Body of pancreas (tissue), 4 donors: Measurements from ENCODE around the gene PRRG3. TPM values are rescaled to one million over a fixed set of nuclear protein-coding genes. Genes with fewer than 3 reads are reported as not detected.
A peak's percentile ranks its signal among the peaks of the same experiment; 100 is the strongest.

Experiments
- ATAC-seq: fragments of 150-250 bp; one replicate; pipeline ENCODE4 v1.9.1; 2016
- DNase-seq, 4 donors: peaks; one replicate each; pipeline ENCODE4 v3.0.0-alpha.2; 2019
- H3K27ac ChIP-seq, 4 donors: fragments of 200-600 bp; sonication (generic); 1 replicate in 3 of 4; 2 replicates in 1 of 4; pipeline versions ENCODE4 v1.5.1 to v1.6.1; 2016 to 2019; ENCODE audit warnings: mild to moderate bottlenecking in 1 of 4, mixed read lengths in 1 of 4, moderate library complexity in 1 of 4
- H3K27me3 ChIP-seq, 2 donors: fragments of 200-600 bp; sonication (generic); one replicate each; pipeline ENCODE4 v1.6.0; 2016; ENCODE audit warnings: mild to moderate bottlenecking in 1 of 2
- H3K36me3 ChIP-seq, 2 donors: fragments of 200-600 bp; sonication (generic); replicated peaks in 1 of 2; 2 replicates each; pipeline ENCODE4 v1.5.1; 2016; ENCODE audit warnings: low read depth in 2 of 2; ENCODE audit not compliant: insufficient read depth in 1 of 2
- H3K4me1 ChIP-seq: fragments of 200-600 bp; sonication (generic); one replicate; pipeline ENCODE4 v1.6.0; 2016
- H3K4me3 ChIP-seq, 2 donors: fragments of 200-600 bp; sonication (generic); 1 replicate in 1 of 2; 2 replicates in 1 of 2; pipeline ENCODE4 v1.5.1; 2016 to 2019
- H3K9me3 ChIP-seq, 3 donors: fragments of 200-600 bp; sonication (generic); 1 replicate in 2 of 3; 2 replicates in 1 of 3; pipeline ENCODE4 v1.5.1; 2016
- POLR2A ChIP-seq, 3 donors: fragments of 450-650 bp; IDR thresholded peaks; one replicate each; pipeline ENCODE4 v1.6.1; 2016; ENCODE audit warnings: antibody characterized with exemption in 3 of 3, mild to moderate bottlenecking in 2 of 3
- WGBS, 2 donors: methylation state at CpG; one replicate each; pipeline ENCODE4 v1.1.5; 2017; 5-methylcytosine and 5-hydroxymethylcytosine counted together
- intact Hi-C: fragments of 100-400 bp; cut with DNase I; formaldehyde crosslinking; loops from one replicate; pipeline ENCODE4 v1.15.1; 2023
- total RNA-seq, 2 donors: library from RNA; depleted of rRNA; stranded (reverse); fragments of >200 nt; gene quantifications; one replicate each; pipeline ENCODE4 v1.1.0, GENCODE V29; 2016
- TF ChIP-seq, protein P1 (sequence below), 7 experiments: fragments of 450-650 bp in 4 of 7; fragments of 200-600 bp in 3 of 7; sonication (generic) in 3 of 7; IDR thresholded peaks; one replicate each; pipeline ENCODE4 v1.5.1; 2016 to 2019; ENCODE audit warnings: antibody characterized with exemption in 7 of 7

The PRRG3 gene
- total RNA-seq, 2 donors from 2014 or later, result 0.33 to 1.0 TPM

DNA sequence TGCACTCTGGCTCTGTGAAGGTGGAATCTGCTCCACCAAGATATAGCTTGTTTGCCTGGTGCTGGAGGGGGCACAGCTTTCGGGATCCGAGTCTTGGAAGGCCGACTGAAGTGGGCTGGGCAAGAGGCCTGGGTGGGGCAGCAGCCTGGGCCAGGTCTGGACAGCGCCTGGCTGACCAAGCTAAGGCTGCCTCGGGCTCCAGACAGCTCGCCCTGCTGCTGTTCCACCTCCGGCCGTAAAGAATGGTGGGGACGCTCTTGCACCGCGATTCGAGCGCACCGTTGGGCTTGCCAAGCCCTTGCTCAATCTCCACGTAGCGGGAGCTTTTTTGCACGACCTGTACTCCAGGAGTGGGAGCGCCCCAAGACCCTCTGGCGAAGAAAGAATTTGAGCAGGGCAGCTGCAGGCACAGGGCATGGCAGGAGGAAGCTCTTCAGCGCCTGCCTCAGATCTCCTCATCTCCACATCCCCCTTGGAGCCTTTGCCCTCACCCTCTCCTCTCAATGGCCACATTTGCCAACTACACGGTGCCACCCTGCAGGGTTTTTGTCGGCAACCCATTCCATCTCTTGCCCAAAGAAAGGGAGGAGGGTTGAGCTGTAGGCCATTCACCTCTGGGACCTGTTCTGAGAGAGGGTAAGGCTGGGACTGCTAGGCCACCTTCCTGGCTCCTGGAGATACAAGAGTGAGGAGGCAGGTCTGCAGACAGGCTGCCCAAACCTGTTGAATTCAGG is 58.2 kb downstream of the PRRG3 start:
- DNase-seq (peak; percentile 49 to 69 (median 60)), ATAC-seq (peak; percentile 86)
- TF ChIP-seq POLR2A (IDR thresholded peaks at IDR 0.05), result no peak
- TF ChIP-seq, protein P1, sequence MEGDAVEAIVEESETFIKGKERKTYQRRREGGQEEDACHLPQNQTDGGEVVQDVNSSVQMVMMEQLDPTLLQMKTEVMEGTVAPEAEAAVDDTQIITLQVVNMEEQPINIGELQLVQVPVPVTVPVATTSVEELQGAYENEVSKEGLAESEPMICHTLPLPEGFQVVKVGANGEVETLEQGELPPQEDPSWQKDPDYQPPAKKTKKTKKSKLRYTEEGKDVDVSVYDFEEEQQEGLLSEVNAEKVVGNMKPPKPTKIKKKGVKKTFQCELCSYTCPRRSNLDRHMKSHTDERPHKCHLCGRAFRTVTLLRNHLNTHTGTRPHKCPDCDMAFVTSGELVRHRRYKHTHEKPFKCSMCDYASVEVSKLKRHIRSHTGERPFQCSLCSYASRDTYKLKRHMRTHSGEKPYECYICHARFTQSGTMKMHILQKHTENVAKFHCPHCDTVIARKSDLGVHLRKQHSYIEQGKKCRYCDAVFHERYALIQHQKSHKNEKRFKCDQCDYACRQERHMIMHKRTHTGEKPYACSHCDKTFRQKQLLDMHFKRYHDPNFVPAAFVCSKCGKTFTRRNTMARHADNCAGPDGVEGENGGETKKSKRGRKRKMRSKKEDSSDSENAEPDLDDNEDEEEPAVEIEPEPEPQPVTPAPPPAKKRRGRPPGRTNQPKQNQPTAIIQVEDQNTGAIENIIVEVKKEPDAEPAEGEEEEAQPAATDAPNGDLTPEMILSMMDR (IDR thresholded peaks at IDR 0.05), result peak; percentile 53 to 92 (median 83)
- Histone ChIP-seq H3K36me3 (no peaks in the 10 kb centered on the region), H3K4me3 (no peak overlapping the region), H3K27ac (no peak overlapping the region), H3K4me1 (peaks cover 10% of the 10 kb centered on the region), H3K9me3 (no peaks in the 10 kb centered on the region), H3K27me3 (no peaks in the 10 kb centered on the region)
- intact Hi-C loops, result loop anchor here (5.0 kb wide), 1 partner anchor 884 kb away; the partner anchor contains the start of gene GABRQ
- 12% methylated on average over 7 of the region's 22 CpGs; no CpG with 5 or more reads in 1 of the 2 donors for WGBS, 2 donors

DNA sequence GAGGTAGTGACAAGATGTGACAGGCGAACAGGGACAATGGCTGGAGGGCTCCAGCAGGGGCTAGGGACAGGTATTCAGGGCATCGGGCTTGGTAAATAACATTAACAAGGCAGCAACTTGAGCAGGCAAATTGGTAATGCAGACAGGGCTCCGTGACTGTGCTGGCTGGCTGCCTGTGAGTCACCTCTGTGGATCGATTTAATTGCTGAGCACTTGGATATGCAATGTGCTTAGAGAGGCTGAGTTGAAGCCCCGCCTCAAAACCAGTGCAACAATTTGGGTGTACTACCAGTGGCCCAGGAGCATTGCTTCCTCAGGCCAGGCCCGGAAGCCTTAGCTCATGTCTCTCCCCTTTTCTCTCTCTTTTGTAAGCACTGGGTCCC is 58.8 kb downstream of the PRRG3 start:
- peak; percentile 62 for ATAC-seq
- no peak overlapping the region for H3K27ac ChIP-seq
- no peaks in the 10 kb centered on the region for H3K36me3 ChIP-seq
- peaks cover 10% of the 10 kb centered on the region for H3K4me1 ChIP-seq
- H3K27me3 ChIP-seq, result no peaks in the 10 kb centered on the region
- no peaks in the 10 kb centered on the region for H3K9me3 ChIP-seq
- 32 to 60% methylated on average over 1 to 5 of the region's 6 CpGs for WGBS, 2 donors
- intact Hi-C loops, result loop anchor here (5.0 kb wide), 1 partner anchor 883 kb away; the partner anchor contains the start of gene GABRQ
- TF ChIP-seq, protein P1 (IDR thresholded peaks at IDR 0.05), result no peak
- no peak for TF ChIP-seq POLR2A (IDR thresholded peaks at IDR 0.05)
- peak; percentile 23 to 65 (median 38) for DNase-seq
- no peak overlapping the region for H3K4me3 ChIP-seq

DNA sequence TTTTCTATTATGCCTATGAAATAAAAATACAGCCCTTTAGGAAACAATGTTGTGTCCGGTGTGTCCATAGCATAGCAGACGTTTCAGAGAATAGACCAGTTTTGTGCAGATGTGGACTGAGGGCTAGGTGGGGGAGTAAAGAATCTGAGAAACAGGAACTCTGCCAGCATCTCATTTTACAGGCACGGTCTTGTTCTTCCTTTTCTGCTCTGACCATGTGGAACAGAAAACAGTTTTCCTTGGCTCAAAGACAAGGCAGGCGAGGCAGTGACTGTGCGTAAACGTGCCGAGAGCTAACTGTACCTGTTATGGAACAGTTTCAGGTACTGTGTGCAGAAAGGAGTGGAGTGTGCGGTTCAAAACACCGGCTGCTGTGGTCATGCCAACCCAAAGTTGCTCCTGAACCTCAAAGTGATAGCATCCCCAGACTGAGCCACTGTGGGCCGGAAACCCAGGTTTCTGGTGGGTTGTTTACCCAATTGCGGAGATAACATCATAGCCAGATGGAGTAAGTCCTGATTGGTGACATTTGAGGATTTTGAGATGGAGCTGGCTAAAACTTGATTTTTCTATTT is 59.5 kb downstream of the PRRG3 start:
- WGBS, 2 donors, result 77 to 91% methylated on average over 3 to 11 of the region's 11 CpGs
- H3K9me3 ChIP-seq, result no peaks in the 10 kb centered on the region
- peaks cover 10% of the 10 kb centered on the region for H3K4me1 ChIP-seq
- no peaks in the 10 kb centered on the region for H3K36me3 ChIP-seq
- TF ChIP-seq, protein P1 (IDR thresholded peaks at IDR 0.05), result no peak
- TF ChIP-seq POLR2A (IDR thresholded peaks at IDR 0.05), result no peak
- H3K27me3 ChIP-seq, result no peaks in the 10 kb centered on the region
- H3K27ac ChIP-seq, result no peak overlapping the region
- DNase-seq (no peak), ATAC-seq (no peak)
- no peak overlapping the region for H3K4me3 ChIP-seq
- intact Hi-C loops, result loop anchor here (5.0 kb wide), 1 partner anchor 883 kb away; the partner anchor contains the start of gene GABRQ

Other genes with a start within 250 kb of the PRRG3 start
- not detected for gene PASD1, start 131.8 kb upstream of the PRRG3 start, total RNA-seq
- not detected for gene FATE1, start 20.6 kb downstream of the PRRG3 start, total RNA-seq
- gene CNGA2, start 39.3 kb downstream of the PRRG3 start, total RNA-seq, result not detected
- not detected for gene MAGEA4, start 217.4 kb downstream of the PRRG3 start, total RNA-seq